K562 (cell line): ENCODE results near the gene LLGL1. TPM values are rescaled to one million over a fixed set of nuclear protein-coding genes. Genes with fewer than 3 reads are reported as not detected.
A peak's percentile ranks its signal among the peaks of the same experiment; 100 is the strongest.

ENCODE experiments used
- CREBBP ChIP-seq: IDR thresholded peaks from one replicate; pipeline ENCODE4 v1.6.1; 2012; ENCODE audit warnings: low read depth, mild to moderate bottlenecking, control low read depth, inconsistent platforms, low read length
- E2F6 ChIP-seq, 2 experiments: IDR thresholded peaks; 2 replicates each; pipeline ENCODE4 v1.6.1; 2011; ENCODE audit warnings: borderline replicate concordance in 1 of 2, control low read depth in 1 of 2, low read depth in 1 of 2, low read length in 1 of 2, mild to moderate bottlenecking in 1 of 2, mixed read lengths in 1 of 2, moderate library complexity in 1 of 2; ENCODE audit not compliant: insufficient read depth in 1 of 2, insufficient read length in 1 of 2, poor library complexity in 1 of 2, severe bottlenecking in 1 of 2; ENCODE audit errors: extremely low read depth in 1 of 2
- MCM7 ChIP-seq, 2 experiments: fragments of 450-650 bp; IDR thresholded peaks; 2 replicates each; pipeline ENCODE4 v1.6.1; 2016 to 2018
- MNT ChIP-seq, 2 experiments: fragments of 450-650 bp; conservative IDR thresholded peaks; 2 replicates each; pipeline ENCODE4 v1.6.1; 2017; ENCODE audit warnings: mild to moderate bottlenecking in 2 of 2, moderate library complexity in 2 of 2
- NR1H2 ChIP-seq: sonication (generic); formaldehyde crosslinking; IDR thresholded peaks from 2 replicates; pipeline ENCODE4 v1.4.0; 2020; ENCODE audit warnings: mild to moderate bottlenecking, missing genetic modification reagents
- YY1 ChIP-seq, 3 experiments: IDR thresholded peaks; 2 replicates each; pipeline ENCODE4 v1.6.1; 2011; ENCODE audit warnings: low read length in 2 of 3, mild to moderate bottlenecking in 2 of 3, moderate library complexity in 2 of 3, borderline replicate concordance in 1 of 3, control low read depth in 1 of 3, low read depth in 1 of 3; ENCODE audit not compliant: insufficient read depth in 3 of 3, insufficient replicate concordance in 2 of 3, control insufficient read depth in 1 of 3, insufficient read length in 1 of 3; ENCODE audit errors: extremely low read depth in 1 of 3
- ZNF143 ChIP-seq: sonication (generic); formaldehyde crosslinking; IDR thresholded peaks from 2 replicates; pipeline ENCODE4 v1.9.0; 2022; ENCODE audit warnings: mild to moderate bottlenecking, missing genetic modification reagents
- ZNF212 ChIP-seq: fragments of 450-650 bp; formaldehyde crosslinking; IDR thresholded peaks from 2 replicates; pipeline ENCODE4 v1.4.0; 2020; ENCODE audit warnings: mild to moderate bottlenecking
- ZNF232 ChIP-seq: sonication (generic); formaldehyde crosslinking; IDR thresholded peaks from 2 replicates; pipeline ENCODE4 v1.8.0; 2022; ENCODE audit warnings: mild to moderate bottlenecking, missing genetic modification reagents
- polyA plus RNA-seq, 8 experiments: library from polyadenylated mRNA; depleted of rRNA in 4 of 8; stranded (reverse) in 5 of 8; unstranded in 3 of 8; fragments of >200 nt; fragmentation: Nextera tagmentation in 2 of 8; fragmentation: Illumina TruSeq in 1 of 8; extraction: Ambion mirVana in 2 of 8; extraction: Trizol in 1 of 8; gene quantifications; 2 replicates each; pipeline versions ENCODE4 v1.2.1 to v1.2.3, GENCODE V29; 2011 to 2014; ENCODE audit warnings: inconsistent platforms in 1 of 8, missing spikeins in 1 of 8
- total RNA-seq, 7 experiments: library from RNA; depleted of rRNA in 6 of 7; stranded (reverse); fragments of >200 nt in 6 of 7; fragmentation: Illumina TruSeq in 2 of 7; extraction: Trizol in 2 of 7; gene quantifications; 2 replicates each; pipeline versions ENCODE4 v1.2.1 to v1.2.3, GENCODE V29; 2011 to 2021; ENCODE audit warnings: low replicate concordance in 1 of 7
- TF ChIP-seq, protein P1 (sequence below): fragments of 250-450 bp; sonication (Bioruptor Pico); IDR thresholded peaks from 2 replicates; pipeline ENCODE4 v1.4.0; 2020; ENCODE audit warnings: mild to moderate bottlenecking
- TF ChIP-seq, protein P2 (sequence below): sonication (generic); formaldehyde crosslinking; IDR thresholded peaks from 2 replicates; pipeline ENCODE4 v1.8.1; 2023; ENCODE audit warnings: mild to moderate bottlenecking, missing genetic modification reagents
- TF ChIP-seq, protein P3 (sequence below): fragments of 250-450 bp; sonication (Bioruptor Pico); IDR thresholded peaks from 2 replicates; pipeline ENCODE4 v1.9.0; 2021; ENCODE audit warnings: mild to moderate bottlenecking, inconsistent platforms

The LLGL1 gene
- total and polyA plus RNA-seq, 9 of the 15 experiments (the other 6 are each of a cell fraction or from before 2014, with no cell fraction given) = 0.11 to 12.9 (median 5.3) TPM; not detected in 1

DNA sequence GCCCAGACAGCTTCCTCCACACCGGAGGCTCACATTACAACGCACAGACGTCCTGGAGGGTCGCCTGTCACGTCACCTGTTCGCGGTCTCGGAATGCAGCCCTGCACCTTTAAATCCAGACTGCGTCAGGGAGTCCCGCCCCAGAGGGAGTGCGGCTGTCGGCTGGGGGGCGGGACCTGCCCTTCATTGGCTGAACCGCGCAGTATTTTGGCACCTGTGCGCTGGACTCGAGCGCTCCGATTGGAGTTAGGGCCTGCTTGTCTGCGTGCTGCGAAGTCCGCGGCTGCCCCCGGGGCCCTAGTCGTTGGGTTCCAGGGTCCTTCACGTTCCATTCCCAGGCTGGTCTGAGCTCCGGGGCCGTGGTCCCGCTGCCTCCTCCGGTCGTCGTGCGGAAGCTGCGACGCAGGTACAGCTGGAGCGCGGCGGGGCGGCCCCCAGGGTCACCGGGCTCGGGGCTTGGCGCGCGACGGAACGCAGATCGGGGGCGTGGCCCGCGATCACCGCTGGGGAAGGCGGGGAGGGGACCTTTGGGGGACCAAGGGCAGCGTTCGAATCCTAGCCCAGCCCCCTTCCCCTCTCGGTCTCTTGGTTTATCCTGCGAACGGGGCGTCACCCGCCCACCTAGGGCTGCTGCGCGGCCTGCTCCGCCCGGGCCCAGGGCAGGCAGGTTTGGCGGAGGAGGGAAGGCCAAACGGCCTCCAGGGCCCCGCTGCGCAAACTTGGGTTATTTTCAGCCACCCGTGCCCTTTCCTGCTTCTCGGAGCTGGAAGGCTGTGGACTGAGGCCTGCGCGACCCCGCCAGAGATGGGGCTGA is 35.1 kb downstream of the LLGL1 start, which contains the start of gene MIEF2 (continued):
- TF ChIP-seq, protein P1, sequence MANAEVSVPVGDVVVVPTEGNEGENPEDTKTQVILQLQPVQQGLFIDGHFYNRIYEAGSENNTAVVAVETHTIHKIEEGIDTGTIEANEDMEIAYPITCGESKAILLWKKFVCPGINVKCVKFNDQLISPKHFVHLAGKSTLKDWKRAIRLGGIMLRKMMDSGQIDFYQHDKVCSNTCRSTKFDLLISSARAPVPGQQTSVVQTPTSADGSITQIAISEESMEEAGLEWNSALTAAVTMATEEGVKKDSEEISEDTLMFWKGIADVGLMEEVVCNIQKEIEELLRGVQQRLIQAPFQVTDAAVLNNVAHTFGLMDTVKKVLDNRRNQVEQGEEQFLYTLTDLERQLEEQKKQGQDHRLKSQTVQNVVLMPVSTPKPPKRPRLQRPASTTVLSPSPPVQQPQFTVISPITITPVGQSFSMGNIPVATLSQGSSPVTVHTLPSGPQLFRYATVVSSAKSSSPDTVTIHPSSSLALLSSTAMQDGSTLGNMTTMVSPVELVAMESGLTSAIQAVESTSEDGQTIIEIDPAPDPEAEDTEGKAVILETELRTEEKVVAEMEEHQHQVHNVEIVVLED (CRISPR knock-in tag) = 0 out of 2 replicates have a peak, but pooled peaks have one; percentile 24
- TF ChIP-seq, protein P2, sequence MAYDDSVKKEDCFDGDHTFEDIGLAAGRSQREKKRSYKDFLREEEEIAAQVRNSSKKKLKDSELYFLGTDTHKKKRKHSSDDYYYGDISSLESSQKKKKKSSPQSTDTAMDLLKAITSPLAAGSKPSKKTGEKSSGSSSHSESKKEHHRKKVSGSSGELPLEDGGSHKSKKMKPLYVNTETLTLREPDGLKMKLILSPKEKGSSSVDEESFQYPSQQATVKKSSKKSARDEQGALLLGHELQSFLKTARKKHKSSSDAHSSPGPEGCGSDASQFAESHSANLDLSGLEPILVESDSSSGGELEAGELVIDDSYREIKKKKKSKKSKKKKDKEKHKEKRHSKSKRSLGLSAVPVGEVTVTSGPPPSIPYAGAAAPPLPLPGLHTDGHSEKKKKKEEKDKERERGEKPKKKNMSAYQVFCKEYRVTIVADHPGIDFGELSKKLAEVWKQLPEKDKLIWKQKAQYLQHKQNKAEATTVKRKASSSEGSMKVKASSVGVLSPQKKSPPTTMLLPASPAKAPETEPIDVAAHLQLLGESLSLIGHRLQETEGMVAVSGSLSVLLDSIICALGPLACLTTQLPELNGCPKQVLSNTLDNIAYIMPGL (CRISPR knock-in tag) = no peak
- TF ChIP-seq NR1H2 (CRISPR knock-in tag) (no peak), ZNF212 (no peak), ZNF143 (CRISPR knock-in tag) (no peak), E2F6 (IDR thresholded peaks at IDR 0.05; ENCODE audit: borderline replicate concordance in 1 of 2, extremely low read depth in 1 of 2, insufficient read depth in 1 of 2, insufficient read length in 1 of 2, low read depth in 1 of 2, low read length in 1 of 2, poor library complexity in 1 of 2, severe bottlenecking in 1 of 2) (peak; percentile 28 to 59), MNT (conservative IDR thresholded peaks at IDR 0.05) (peak; percentile 49 to 76), MCM7 (IDR thresholded peaks at IDR 0.05) (no peak), ZNF232 (CRISPR knock-in tag) (no peak), YY1 (IDR thresholded peaks at IDR 0.05; ENCODE audit: borderline replicate concordance in 1 of 3, control insufficient read depth in 1 of 3, extremely low read depth in 1 of 3, insufficient read depth in 3 of 3, insufficient read length in 1 of 3, insufficient replicate concordance in 2 of 3, low read depth in 1 of 3, low read length in 2 of 3) (no peak), CREBBP (no peak)
- TF ChIP-seq, protein P3, sequence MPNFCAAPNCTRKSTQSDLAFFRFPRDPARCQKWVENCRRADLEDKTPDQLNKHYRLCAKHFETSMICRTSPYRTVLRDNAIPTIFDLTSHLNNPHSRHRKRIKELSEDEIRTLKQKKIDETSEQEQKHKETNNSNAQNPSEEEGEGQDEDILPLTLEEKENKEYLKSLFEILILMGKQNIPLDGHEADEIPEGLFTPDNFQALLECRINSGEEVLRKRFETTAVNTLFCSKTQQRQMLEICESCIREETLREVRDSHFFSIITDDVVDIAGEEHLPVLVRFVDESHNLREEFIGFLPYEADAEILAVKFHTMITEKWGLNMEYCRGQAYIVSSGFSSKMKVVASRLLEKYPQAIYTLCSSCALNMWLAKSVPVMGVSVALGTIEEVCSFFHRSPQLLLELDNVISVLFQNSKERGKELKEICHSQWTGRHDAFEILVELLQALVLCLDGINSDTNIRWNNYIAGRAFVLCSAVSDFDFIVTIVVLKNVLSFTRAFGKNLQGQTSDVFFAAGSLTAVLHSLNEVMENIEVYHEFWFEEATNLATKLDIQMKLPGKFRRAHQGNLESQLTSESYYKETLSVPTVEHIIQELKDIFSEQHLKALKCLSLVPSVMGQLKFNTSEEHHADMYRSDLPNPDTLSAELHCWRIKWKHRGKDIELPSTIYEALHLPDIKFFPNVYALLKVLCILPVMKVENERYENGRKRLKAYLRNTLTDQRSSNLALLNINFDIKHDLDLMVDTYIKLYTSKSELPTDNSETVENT (CRISPR knock-in tag) = no peak
